WTC11 (cell line): ENCODE data around the gene GNG13. TPM values are rescaled to one million over a fixed set of nuclear protein-coding genes. Genes with fewer than 3 reads are reported as not detected.

Experiments
- ATAC-seq: fragments of 200-7000 bp; cut with Tn5 transposase; 2 replicates; pipeline ENCODE4 v1.10.0; 2021; ENCODE audit warnings: mild to moderate bottlenecking, moderate library complexity
- CTCF ChIA-PET: fragments of 300-600 bp; sonication (Branson Sonifier 250); formaldehyde crosslinking; loops from one replicate; lab custom pipeline; 2021; ENCODE audit warnings: antibody characterized with exemption; lab: Charles Lee
- POLR2A ChIA-PET: fragments of 350-600 bp; sonication (Branson Sonifier 250); formaldehyde crosslinking; loops from one replicate; lab custom pipeline; 2021; ENCODE audit warnings: antibody characterized with exemption; lab: Charles Lee
- DNase-seq: peaks from one replicate; pipeline ENCODE4 v3.0.0; 2021; ENCODE audit warnings: low spot score
- H3K27ac Mint-ChIP-seq: 2 replicates; pipeline ENCODE4 v1.8.0; 2021; ENCODE audit warnings: mixed read lengths
- H3K27me3 Mint-ChIP-seq: 2 replicates; pipeline ENCODE4 v1.8.0; 2021; ENCODE audit warnings: low read depth, mild to moderate bottlenecking, moderate library complexity, mixed read lengths
- H3K36me3 Mint-ChIP-seq: 2 replicates; pipeline ENCODE4 v1.8.0; 2021; ENCODE audit warnings: mixed read lengths
- H3K4me1 Mint-ChIP-seq: 2 replicates; pipeline ENCODE4 v1.8.0; 2022; ENCODE audit warnings: mixed read lengths
- H3K4me3 Mint-ChIP-seq: 2 replicates; pipeline ENCODE4 v1.8.0; 2021; ENCODE audit warnings: mild to moderate bottlenecking, moderate library complexity, mixed read lengths
- H3K9me3 Mint-ChIP-seq: 2 replicates; pipeline ENCODE4 v1.8.0; 2021; ENCODE audit warnings: mixed read lengths
- ATF3 ChIP-seq: sonication (generic); formaldehyde crosslinking; conservative IDR thresholded peaks from 2 replicates; pipeline ENCODE4 v1.8.1; 2022; ENCODE audit warnings: mild to moderate bottlenecking, missing genetic modification reagents
- CREM ChIP-seq: sonication (generic); formaldehyde crosslinking; IDR thresholded peaks from 2 replicates; pipeline ENCODE4 v1.8.1; 2022; ENCODE audit warnings: mild to moderate bottlenecking, missing genetic modification reagents, moderate library complexity
- ERG ChIP-seq: fragments of 250-450 bp; sonication (Bioruptor Pico); IDR thresholded peaks from 2 replicates; pipeline ENCODE4 v1.8.0; 2021; ENCODE audit warnings: mild to moderate bottlenecking
- IRF2 ChIP-seq: sonication (generic); formaldehyde crosslinking; IDR thresholded peaks from 2 replicates; pipeline ENCODE4 v1.8.0; 2022; ENCODE audit warnings: low read depth, missing genetic modification reagents, borderline replicate concordance
- KAT7 ChIP-seq: sonication (generic); formaldehyde crosslinking; IDR thresholded peaks from 2 replicates; pipeline ENCODE4 v1.8.1; 2023; ENCODE audit warnings: missing genetic modification reagents, mild to moderate bottlenecking, borderline replicate concordance
- NR1H2 ChIP-seq: sonication (generic); formaldehyde crosslinking; IDR thresholded peaks from 2 replicates; pipeline ENCODE4 v1.9.0; 2021; ENCODE audit warnings: mild to moderate bottlenecking, moderate library complexity, missing genetic modification reagents
- RORB ChIP-seq: fragments of 250-450 bp; sonication (Bioruptor Pico); IDR thresholded peaks from 2 replicates; pipeline ENCODE4 v1.9.0; 2021; ENCODE audit warnings: mild to moderate bottlenecking
- SMAD3 ChIP-seq: sonication (generic); formaldehyde crosslinking; IDR thresholded peaks from 2 replicates; pipeline ENCODE4 v1.8.0; 2022; ENCODE audit warnings: missing genetic modification reagents, mild to moderate bottlenecking, borderline replicate concordance
- SP1 ChIP-seq: sonication (generic); formaldehyde crosslinking; conservative IDR thresholded peaks from 2 replicates; pipeline ENCODE4 v1.8.1; 2022; ENCODE audit warnings: missing genetic modification reagents
- STAT6 ChIP-seq: sonication (generic); formaldehyde crosslinking; conservative IDR thresholded peaks from 2 replicates; pipeline ENCODE4 v1.8.1; 2023; ENCODE audit warnings: mild to moderate bottlenecking, low read depth, missing genetic modification reagents, moderate library complexity
- TCF7 ChIP-seq: sonication (generic); formaldehyde crosslinking; IDR thresholded peaks from 2 replicates; pipeline ENCODE4 v1.8.0; 2022; ENCODE audit warnings: mild to moderate bottlenecking, low read depth, missing genetic modification reagents, moderate library complexity
- ZBTB21 ChIP-seq: sonication (generic); formaldehyde crosslinking; IDR thresholded peaks from 2 replicates; pipeline ENCODE4 v1.8.1; 2023; ENCODE audit warnings: mild to moderate bottlenecking, missing genetic modification reagents, borderline replicate concordance
- ZNF138 ChIP-seq: sonication (generic); formaldehyde crosslinking; conservative IDR thresholded peaks from 2 replicates; pipeline ENCODE4 v1.8.1; 2022; ENCODE audit warnings: mild to moderate bottlenecking, moderate library complexity, missing genetic modification reagents
- ZNF281 ChIP-seq: sonication (generic); formaldehyde crosslinking; IDR thresholded peaks from 2 replicates; pipeline ENCODE4 v1.8.0; 2023; ENCODE audit warnings: mild to moderate bottlenecking, missing genetic modification reagents
- ZNF416 ChIP-seq: fragments of 250-450 bp; sonication (Bioruptor Pico); IDR thresholded peaks from 2 replicates; pipeline ENCODE4 v1.9.0; 2021; ENCODE audit warnings: mild to moderate bottlenecking, inconsistent platforms
- ZNF423 ChIP-seq: fragments of 250-450 bp; sonication (Bioruptor Pico); IDR thresholded peaks from 2 replicates; pipeline ENCODE4 v2.1.2; 2022; ENCODE audit warnings: mild to moderate bottlenecking, moderate library complexity
- total RNA-seq: library from RNA; stranded (reverse); gene quantifications from 3 replicates; pipeline ENCODE4 v1.2.3, GENCODE V29; 2021
- TF ChIP-seq, protein P1 (sequence below): sonication (generic); formaldehyde crosslinking; IDR thresholded peaks from 2 replicates; pipeline ENCODE4 v1.8.1; 2022; ENCODE audit warnings: low read depth, missing genetic modification reagents, borderline replicate concordance
- TF ChIP-seq, protein P2 (sequence below): fragments of 250-450 bp; sonication (Bioruptor Pico); IDR thresholded peaks from 2 replicates; pipeline ENCODE4 v2.1.2; 2022; ENCODE audit warnings: mild to moderate bottlenecking, moderate library complexity
- TF ChIP-seq, protein P3 (sequence below): sonication (generic); formaldehyde crosslinking; IDR thresholded peaks from 2 replicates; pipeline ENCODE4 v1.8.1; 2022; ENCODE audit warnings: mild to moderate bottlenecking, moderate library complexity, missing genetic modification reagents

GNG13 gene
- total RNA-seq, 1 experiment from 2014 or later = not detected

DNA sequence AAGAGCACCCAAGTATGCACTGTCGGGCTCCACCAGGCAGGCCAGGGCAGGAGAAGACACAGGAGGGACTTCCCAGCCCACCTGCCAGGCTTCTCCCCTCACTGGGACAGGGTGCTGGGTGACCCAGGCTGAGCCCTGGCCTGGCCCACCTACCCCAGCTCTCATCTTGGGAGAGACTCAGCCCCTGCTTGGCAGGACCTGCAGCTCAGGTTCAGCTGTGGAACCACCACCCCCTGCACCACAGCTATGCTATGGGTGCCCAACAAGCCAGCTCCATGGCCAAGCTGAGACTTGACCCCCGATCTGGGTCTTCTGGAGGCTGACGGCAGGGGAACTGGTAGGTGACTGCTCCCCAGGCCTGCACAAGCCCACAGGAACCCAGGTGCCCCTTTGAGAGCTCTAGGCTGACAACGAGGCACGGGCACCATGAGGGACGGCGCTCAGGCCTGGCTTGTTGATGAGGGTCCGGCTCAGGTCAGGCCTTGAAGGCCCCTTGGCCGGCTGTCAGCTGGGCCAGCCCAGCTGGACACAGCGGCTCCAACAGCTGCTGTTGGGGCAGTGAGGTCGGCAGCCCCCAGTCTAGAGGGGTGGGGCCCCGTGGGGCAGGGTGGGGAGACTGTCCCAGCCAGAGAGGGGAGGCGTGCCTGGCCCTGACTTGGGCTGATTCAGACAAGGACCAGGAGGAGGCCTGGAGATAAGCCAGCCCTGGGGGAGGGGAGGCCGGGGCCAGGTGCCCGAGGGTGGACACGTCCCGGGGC is 17.0 kb downstream of the GNG13 start:
- no peaks in the 10 kb centered on the region for H3K27me3 Mint-ChIP-seq
- no peaks in the 10 kb centered on the region for H3K36me3 Mint-ChIP-seq
- H3K4me3 Mint-ChIP-seq = no peak overlapping the region
- no peak overlapping the region for H3K27ac Mint-ChIP-seq
- CTCF ChIA-PET = interaction anchor here (0.6 to 3.1 kb wide), 10 partner anchors 17 to 1208 kb away, joined by 3 to 18 read pairs (median 4); partner anchors contain the start of genes CIAO3 and GNG13
- ATAC-seq = no peak
- TF ChIP-seq, protein P1, sequence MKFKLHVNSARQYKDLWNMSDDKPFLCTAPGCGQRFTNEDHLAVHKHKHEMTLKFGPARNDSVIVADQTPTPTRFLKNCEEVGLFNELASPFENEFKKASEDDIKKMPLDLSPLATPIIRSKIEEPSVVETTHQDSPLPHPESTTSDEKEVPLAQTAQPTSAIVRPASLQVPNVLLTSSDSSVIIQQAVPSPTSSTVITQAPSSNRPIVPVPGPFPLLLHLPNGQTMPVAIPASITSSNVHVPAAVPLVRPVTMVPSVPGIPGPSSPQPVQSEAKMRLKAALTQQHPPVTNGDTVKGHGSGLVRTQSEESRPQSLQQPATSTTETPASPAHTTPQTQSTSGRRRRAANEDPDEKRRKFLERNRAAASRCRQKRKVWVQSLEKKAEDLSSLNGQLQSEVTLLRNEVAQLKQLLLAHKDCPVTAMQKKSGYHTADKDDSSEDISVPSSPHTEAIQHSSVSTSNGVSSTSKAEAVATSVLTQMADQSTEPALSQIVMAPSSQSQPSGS (CRISPR knock-in tag) = no peak
- TF ChIP-seq KAT7 (CRISPR knock-in tag) = no peak
- TF ChIP-seq STAT6 (CRISPR knock-in tag) = no peak
- TF ChIP-seq, protein P2, sequence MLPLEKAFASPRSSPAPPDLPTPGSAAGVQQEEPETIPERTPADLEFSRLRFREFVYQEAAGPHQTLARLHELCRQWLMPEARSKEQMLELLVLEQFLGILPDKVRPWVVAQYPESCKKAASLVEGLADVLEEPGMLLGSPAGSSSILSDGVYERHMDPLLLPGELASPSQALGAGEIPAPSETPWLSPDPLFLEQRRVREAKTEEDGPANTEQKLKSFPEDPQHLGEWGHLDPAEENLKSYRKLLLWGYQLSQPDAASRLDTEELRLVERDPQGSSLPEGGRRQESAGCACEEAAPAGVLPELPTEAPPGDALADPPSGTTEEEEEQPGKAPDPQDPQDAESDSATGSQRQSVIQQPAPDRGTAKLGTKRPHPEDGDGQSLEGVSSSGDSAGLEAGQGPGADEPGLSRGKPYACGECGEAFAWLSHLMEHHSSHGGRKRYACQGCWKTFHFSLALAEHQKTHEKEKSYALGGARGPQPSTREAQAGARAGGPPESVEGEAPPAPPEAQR (CRISPR knock-in tag) = no peak
- no peak for TF ChIP-seq IRF2 (CRISPR knock-in tag)
- TF ChIP-seq, protein P3, sequence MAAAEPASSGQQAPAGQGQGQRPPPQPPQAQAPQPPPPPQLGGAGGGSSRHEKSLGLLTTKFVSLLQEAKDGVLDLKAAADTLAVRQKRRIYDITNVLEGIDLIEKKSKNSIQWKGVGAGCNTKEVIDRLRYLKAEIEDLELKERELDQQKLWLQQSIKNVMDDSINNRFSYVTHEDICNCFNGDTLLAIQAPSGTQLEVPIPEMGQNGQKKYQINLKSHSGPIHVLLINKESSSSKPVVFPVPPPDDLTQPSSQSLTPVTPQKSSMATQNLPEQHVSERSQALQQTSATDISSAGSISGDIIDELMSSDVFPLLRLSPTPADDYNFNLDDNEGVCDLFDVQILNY (CRISPR knock-in tag) = no peak
- no peak for TF ChIP-seq ZNF423 (CRISPR knock-in tag)
- no peak for TF ChIP-seq SMAD3 (CRISPR knock-in tag)
- TF ChIP-seq ZNF138 (CRISPR knock-in tag) = no peak
- TF ChIP-seq SP1 (CRISPR knock-in tag) = no peak
- TF ChIP-seq, all 79 proteins: peak for 0
- Mint-ChIP-seq H3K4me1 (no peaks in the 10 kb centered on the region), H3K9me3 (no peaks in the 10 kb centered on the region)
- POLR2A ChIA-PET = no interaction called here
- no peak for DNase-seq

DNA sequence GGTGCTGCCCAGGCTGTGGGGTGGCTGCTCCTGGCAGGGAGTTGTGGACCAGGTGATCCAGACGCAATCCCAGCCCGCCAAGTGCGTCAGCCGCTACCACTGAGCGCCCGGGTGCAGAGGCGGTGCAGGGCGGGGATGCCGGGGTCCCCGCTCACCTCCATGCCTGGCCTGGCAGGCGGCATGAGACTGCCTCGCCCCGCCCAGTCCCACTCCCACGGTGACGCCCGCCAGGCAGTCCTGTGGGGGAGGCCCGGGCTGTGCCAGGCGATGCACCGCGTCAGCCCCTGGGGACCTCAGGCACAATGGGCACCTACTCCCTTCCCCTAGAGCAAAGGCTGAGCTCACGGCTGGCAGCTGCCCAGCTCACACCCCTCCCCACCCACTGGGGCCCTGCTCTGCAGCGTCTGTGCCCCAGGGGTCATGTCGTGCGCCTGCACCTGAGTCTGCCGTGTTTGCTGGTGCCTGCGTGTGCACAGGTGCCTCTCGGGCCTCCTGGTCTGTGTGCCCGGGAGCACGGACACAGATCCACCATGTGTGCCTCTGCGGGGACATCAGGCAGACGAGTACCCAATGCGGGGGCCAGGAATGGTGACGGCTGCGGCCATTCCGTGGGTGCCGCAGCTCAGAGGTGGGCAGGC is 17.6 kb downstream of the GNG13 start:
- DNase-seq (no peak), ATAC-seq (no peak)
- no peaks in the 10 kb centered on the region for H3K36me3 Mint-ChIP-seq
- ChIA-PET POLR2A (no interaction called here), CTCF (interaction anchor here (0.6 to 3.0 kb wide), 9 partner anchors 18 to 1209 kb away, joined by 3 to 18 read pairs (median 4); partner anchors contain the start of genes CIAO3 and GNG13)
- no peaks in the 10 kb centered on the region for H3K4me1 Mint-ChIP-seq
- TF ChIP-seq ATF3 (CRISPR knock-in tag) (0 out of 2 replicates have a peak, but pooled peaks have one; percentile 37), ZBTB21 (no peak)
- H3K27me3 Mint-ChIP-seq = no peaks in the 10 kb centered on the region
- H3K4me3 Mint-ChIP-seq = no peak overlapping the region
- no peak overlapping the region for H3K27ac Mint-ChIP-seq
- H3K9me3 Mint-ChIP-seq = no peaks in the 10 kb centered on the region

DNA sequence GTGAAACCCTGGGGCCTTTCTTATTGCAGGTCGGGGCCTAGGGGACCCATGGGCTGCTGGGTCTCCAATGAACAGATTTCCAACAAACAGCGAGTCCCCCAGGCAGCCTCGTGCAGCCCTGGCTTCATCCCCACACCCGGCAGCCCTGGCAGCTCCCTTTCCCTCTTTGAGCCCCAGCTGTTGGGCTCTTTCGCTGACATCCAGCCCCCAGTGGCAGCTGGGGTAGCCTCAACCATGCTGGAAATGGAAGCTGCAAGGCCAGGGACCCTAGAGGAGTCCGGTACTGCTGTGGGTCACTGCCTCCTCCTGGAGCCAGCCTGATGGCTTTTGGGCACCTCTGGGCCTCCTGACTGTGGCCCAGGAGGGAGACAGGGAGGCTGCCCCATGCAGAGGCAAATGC is 18.3 kb downstream of the GNG13 start:
- Mint-ChIP-seq H3K4me1 (no peaks in the 10 kb centered on the region), H3K36me3 (no peaks in the 10 kb centered on the region), H3K4me3 (no peak overlapping the region), H3K27me3 (no peaks in the 10 kb centered on the region), H3K27ac (no peak overlapping the region), H3K9me3 (no peaks in the 10 kb centered on the region)
- DNase-seq (no peak), ATAC-seq (no peak)
- ChIA-PET POLR2A (no interaction called here), CTCF (interaction anchor here (1.0 to 1.4 kb wide), 3 partner anchors 19 to 61 kb away, joined by 3 to 4 read pairs (median 3); partner anchors contain the start of gene GNG13)
- TF ChIP-seq RORB (CRISPR knock-in tag) = no peak
- TF ChIP-seq ZNF281 (CRISPR knock-in tag) = no peak
- no peak for TF ChIP-seq ERG (CRISPR knock-in tag)
- TF ChIP-seq NR1H2 (CRISPR knock-in tag) = no peak
- TF ChIP-seq ZNF416 (CRISPR knock-in tag) = no peak
- TF ChIP-seq CREM (CRISPR knock-in tag) = no peak
- no peak for TF ChIP-seq TCF7 (CRISPR knock-in tag)
